GM21619 (cell line): ENCODE data around the gene CCDC159.
"Not testable (repeated sequence)": the region's sequence is repeated elsewhere in the genome, so short reads cannot be mapped to it uniquely, and the experiment has no call there.

ENCODE experiments used
- ATAC-seq: cut with Tn5 transposase; IDR thresholded peaks from one replicate; pipeline ENCODE4 v1.9.1; 2021; ENCODE audit not compliant: unreplicated experiment

Gene CCDC159, protein sequence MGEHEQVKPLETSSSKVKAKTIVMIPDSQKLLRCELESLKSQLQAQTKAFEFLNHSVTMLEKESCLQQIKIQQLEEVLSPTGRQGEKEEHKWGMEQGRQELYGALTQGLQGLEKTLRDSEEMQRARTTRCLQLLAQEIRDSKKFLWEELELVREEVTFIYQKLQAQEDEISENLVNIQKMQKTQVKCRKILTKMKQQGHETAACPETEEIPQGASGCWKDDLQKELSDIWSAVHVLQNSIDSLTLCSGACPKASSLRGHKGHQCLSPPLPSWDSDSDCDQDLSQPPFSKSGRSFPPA

DNA sequence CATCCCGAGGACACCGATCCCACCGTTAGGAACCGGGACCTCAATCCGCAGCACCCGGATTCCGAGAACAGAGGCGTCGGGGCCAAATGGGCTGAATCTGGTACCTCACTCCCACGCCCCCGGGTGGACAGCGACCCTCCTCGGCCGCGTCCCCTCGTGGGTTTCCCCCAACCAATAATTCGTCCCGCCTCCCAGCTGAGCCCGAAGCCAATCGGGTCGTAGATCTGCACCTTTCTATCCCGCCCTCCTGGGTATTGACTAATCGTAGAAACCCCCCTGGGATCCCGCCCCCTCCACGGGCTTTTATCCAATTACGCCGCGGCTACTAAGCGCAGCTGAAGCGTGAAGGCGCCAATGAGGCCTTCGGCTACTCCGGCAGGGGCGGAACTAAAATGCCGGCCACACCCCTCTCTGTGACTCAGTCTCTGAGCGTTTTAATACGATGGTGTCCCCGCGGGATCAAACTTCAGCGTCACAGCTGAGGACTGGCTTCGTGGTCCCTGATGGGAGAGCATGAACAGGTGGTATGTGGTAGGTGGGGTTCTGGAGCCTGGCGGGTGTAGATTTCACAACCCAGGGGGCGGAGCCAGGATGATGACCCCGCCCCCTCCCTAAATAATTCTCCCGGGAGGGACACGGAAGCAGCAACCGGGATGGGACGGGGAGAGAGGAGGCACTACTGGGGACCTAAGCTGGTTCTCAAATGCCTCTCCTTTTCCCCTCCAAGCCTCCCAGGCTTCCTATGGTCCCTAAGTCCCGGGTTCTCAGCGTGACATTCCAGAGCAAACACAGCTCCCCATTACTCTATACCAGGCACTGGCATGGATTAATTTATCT is at the start of gene CCDC159, which contains the start of gene TMEM205:
TSS of gene CCDC159 (plus strand) at position 416 of the 837 bp plus-strand sequence. CDS start at position 504, 88 bp downstream.
TSS of gene TMEM205 (minus strand) at position 165 of the 837 bp plus-strand sequence. CDS start 649 bp downstream, outside the sequence.
- peak; percentile 82 for ATAC-seq

DNA sequence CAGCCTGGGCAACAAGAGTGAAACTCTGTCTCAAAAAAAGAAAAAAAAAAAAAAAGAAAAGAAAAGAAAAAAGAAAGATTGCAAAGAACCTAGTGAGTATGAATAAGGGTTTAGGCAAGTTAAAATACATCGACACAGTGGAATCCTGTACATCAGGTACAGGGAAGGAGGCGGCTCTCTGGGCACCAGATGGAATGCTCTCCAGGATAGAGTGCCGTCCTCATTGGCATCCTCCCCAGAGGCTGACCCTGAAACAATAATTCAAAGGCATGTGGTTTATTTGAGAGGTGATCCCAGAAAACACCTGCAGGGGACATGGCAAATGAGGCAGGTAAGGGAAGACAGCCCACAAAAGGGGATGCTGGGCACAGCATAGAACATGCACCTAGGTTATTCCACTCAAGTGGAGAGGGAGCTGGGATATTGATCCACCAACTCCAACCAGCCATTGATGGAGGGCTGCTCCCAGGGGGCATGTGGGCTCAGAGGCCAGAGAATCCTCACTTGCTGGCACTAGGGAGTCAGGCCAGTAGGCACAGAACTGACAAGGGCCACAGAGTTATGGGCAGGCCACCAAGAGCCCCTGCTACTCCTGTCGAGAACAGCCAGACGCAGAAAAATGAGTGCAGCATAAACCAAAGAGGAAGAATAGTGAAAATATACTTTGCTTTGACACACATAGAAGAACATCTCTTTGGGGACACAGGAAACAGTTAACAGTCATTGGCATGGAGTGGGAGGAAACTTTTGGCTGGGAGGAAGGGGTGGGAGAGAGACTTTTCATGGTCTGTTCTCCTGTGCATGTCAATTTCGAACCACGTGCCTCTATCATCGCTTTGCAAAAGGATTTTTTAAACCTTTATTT is 46.1 kb upstream of the CCDC159 start:
- no peak for ATAC-seq

DNA sequence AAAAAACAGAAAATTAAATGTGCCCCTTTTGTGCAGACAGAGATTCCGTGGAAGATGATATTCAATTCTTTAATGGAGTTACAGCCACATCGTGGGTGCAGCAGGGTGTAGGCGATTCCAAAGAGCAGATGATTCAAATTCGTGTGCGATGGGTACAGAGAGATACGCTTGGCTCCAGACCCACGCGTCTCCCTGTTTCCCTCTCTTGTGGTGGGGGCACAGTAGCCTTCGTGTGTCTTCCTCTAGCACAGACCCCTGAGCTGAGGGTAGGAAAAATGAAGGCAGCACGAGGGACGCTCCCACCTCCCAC is 45.6 kb upstream of the CCDC159 start:
- ATAC-seq: no peak

DNA sequence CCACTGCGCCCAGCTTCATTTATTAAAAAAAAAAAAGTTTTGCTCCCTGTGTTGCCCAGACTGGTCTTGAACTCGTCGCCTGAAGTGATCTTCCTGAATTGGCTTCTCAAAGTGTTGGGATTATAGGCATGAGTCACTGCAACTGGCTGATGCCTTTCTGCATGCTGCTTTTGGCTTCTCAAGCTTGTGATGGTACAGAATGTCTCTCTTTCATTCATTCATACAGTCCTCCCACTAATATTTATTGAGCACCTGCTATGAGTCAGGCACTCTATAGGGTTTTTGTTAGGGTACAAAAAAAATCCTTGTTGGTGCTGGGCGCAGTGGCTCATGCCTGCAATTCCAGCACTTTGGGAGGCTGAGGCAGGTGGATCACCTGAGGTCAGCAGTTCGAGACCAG is 41.4 kb upstream of the CCDC159 start:
- ATAC-seq: no peak

DNA sequence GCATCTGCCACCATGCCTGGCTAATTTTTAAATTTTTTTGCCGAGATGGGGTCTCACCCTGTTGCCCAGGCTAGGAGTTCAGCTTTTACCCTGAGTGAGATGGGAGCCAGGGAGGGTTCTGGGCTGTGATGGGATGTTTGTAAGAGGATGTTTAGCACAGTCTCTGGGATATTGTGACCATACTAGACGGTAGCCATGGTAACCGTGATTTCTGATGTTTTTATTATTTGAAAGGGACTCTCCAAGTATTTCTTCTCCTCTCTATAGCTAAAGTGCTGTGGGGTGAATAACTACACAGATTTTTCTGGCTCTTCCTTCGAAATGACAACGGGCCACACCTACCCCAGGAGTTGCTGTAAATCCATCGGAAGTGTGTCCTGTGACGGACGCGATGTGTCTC is 40.0 kb upstream of the CCDC159 start:
- ATAC-seq: no peak

DNA sequence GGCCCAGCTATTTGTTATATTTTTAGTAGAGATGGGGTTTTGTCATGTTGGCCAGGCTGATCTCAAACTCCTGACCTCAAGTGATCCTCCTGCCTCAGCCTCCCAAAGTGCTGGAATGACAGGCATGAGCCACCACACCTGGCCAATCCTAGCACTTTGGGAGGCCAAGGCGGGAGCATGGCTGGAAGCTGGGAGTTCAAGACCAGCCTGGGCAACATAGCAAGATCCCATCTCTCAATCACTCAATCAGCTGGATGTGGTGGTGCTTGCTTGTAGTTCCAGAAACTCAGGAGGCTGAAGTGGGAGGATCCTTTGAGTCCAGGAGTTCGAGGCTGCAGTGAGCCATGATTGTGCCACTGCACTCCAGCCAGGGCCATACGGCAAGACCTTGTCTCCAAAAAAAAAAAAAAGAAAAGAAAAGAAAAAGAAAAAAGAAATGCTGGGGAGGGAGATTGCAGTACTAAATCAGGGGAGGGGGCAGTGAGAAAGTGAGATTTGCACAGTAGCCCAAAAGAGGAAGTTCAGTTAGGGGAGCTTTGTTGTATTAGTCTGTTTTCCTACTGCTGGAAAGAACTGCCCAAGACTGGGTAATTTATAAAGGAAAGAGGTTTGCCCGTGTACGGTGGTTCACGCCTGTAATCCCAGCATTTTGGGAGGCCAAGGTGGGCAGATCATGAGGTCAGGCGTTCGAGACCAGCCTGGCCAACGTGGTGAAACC is 25.9 kb upstream of the CCDC159 start:
- not testable (repeated sequence) for ATAC-seq

DNA sequence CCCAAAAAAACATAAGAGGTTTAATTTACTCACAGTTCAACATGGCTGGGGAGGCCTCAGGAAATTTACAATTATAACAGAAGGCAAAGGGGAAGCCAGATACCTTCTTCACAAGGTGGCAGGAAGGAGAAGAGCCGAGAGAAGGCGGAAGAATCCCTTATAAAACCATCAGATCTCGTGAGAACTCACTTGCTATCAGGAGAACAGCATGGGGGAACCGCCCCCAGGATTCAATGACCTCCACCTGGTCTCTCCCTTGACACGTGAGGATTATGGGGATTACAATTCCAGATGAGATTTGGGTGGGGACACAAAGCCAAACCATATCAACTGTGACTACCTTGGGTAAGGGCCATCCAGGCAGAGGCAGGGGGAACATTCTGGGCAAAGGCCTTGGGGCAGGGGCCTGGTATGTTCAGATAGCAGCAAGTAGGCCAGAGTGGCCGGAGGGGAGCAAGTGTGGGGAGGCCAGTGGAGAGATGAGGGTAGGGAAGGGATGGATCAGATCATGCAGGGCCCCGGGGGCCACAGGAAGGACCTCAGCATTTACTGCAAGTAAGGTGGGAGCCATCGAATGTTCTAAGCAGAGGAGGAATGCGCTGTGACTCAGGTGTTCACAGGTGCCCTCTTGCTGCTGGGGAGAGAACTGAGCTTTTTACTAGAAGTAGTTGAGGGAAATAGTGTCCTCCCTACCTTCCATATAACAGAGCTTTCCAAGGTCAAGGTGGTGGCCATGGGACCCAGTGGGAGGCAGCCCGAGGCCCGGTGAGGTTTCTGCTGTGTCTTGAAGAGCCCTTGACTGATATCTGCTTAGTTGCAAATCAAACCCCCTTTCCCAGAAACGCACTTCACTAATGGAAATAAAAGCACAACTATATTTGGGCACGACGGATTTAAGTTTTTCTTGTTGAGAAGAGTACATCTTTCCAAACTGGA is 24.9 kb upstream of the CCDC159 start:
- no peak for ATAC-seq

DNA sequence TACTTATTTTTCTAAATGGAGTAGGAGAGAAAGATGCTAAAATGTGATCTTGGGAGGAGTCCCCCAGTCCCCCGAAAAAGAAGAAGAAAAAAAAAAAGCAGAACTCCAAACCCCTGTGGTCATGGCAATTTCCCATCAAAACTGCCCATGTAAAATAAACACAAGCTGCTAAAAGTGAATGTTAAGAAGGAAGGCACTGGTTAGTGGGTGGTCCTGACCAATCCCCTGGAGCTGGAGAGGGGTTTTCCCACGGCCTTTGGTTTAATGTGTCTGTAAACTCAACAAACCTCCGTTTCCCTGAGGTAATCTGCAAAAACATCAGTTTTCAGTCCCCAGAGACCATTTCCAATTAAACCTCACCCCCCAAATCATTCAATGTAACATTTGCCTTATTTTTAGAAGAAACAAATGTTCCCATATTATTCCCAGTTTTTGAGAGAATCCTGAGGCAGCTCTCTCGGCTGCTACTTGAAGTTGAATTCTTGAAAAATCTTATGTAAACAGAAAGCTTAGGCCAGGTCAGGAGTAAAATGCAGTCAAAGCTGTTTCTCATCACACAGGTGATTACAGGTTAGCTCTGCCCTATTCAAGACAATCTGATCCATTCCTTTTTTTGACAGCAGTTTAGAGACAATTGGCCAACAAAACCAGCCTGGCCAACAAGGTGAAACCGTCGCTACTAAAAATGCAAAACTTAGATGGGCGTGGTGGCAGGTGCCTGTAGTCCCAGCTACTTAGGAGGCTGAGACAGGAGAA is 23.9 kb upstream of the CCDC159 start:
- ATAC-seq: no peak

DNA sequence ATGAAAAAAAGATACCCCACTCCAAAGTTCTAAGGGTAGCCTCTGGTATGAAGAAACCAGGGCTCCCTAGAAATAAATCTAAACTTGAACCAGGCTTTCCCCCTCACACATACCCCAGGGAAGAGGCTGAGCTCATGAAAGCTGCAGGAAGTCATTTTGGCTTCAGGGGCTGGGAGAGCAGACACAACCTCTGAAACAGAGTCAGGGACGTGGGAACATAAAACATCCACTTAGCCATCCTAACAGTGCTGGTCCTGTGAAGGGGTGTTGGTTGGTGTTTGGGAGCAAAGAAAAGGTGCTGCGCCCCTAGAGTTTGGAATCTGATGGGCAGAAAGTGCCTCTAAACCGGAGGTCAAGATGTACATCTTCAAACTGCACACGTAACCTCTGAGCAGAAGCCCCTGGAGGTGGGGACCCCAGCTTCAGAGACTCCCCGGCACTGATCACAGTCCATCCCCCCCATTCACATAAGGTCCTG is 22.7 kb upstream of the CCDC159 start:
- no peak for ATAC-seq

DNA sequence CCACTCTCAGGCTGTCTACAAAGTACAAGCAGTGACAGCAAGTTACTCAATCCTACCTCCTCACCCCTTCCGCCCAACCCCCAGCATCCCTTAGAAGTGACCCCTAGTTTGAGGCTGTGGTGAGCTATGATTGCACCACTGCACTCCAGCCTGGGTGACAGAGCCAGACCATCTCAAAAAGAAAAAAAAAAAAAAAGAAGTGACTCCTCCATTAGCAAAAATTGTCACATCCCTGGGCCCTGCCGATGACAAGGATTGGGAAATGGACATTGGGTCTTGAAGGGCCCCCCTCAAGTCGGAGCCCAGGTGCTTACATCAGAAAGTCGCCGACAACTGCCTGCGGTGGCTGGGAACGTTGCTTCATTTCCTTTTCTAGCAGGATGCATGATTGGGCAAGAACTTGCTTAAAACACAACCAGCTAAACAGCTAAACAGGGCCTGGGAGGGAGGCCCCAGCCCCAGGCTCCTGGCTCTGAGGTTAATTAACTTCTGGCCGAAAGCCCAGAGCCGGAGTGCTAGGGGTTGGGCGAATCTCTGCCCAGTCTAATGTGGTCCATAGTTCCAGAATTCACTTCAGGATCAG is 22.1 kb upstream of the CCDC159 start:
- peak; percentile 62 for ATAC-seq

DNA sequence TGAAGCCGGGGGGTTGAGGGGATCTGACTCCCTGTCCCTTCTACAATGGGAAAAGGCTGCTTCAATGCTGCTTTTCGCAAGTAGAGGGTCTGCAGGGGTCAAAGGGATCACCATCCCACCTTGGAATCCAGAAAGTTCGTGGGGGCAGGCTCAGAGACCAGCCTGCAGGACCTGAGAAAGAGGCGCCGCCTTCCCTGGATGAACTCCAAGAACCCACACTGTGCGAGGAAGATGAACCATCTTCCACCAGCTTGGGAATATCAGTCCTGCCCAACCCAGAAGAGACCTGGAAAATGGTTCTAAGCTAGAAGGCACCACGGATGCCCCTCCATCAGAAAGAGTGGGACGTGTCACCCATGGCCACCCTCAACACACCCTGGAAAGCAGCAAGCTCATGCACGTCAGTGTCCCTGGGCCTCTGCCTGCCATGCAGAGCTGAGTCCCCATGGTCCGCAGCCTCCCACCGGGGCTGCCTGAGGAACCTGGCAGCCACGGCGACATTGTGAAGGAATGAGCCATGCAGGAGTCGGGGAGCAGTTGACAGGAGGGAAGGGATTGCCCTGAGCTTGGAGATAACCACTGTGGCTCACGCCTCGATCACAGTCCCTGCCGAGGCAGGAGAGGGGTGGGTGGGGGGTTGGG is 21.4 kb upstream of the CCDC159 start:
- ATAC-seq: no peak

DNA sequence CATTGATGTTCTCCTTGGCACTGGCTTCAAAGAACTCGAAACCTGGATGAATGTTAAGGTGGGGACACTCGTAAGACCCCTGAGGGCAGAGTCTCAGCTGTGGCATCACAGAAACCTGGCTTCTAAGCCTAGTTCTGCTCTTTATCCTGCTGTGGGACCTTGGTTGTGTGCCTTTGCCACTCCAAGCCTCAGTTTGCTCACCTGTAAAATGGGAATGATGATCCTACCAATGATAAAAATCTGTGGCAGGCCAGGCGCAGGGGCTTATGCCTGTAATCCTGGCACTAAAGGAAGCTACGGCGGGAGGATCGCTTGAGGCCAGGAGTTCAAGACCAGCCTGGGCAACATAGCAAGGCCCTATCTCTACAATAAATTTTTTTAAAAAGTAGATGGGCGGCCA is 20.8 kb upstream of the CCDC159 start:
- no peak for ATAC-seq

DNA sequence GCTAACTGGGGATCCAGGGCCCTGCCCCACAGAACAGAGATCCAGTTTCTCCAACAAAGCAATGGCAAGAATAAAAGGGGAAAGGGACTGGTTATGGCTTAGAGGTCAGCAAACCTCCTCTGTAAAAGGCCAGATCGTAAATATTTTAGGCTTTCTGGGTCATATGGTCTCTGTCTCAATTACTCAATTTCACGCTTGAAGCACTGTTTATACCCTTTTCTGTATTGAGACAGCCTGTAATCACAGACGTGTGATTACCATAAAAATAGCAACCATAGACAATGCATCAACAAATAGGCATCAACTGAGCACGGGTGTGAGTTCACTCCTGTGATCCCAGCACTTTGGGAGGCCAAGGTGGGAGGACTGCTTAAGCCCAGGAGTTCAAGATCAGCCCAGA is 16.2 kb upstream of the CCDC159 start:
- no peak for ATAC-seq

DNA sequence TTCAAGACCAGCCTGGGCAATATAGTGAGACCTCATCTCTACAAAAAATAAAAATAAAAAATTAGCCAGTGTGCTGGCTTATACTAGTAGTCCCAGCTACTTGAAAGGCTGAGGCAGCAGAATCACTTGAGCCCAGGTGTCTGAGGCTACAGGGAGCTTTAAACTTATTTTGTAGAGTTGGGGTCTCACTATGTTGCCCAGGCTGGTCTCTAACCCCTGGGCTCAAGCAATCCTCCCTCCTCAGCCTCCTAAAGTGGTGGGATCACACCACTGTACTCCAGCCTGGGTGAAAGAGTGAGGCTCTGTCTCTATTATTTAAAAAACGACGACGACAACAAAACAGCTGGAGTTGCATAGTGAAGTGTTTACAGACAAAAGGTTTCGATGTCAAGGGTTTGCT is 14.8 kb upstream of the CCDC159 start:
- ATAC-seq: no peak

DNA sequence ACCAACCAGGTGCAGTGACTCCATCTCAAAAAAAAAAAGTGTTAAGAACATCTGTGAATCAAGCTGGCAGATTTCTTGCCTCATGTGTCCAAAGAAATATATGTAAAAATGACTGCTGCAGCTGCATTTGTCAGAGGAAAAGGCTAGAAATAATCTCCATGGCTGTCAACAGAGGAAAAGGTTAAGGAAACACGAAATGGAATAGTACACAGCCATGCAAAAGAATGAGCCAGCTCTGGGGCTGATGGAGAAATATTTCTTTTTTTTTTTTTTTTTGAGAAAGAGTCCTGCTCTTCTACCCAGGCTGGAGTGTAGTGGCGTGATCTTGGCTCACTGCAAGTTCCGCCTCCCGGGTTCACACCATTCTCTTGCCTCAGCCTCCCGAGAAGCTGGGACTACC is 13.5 kb upstream of the CCDC159 start:
- no peak for ATAC-seq

DNA sequence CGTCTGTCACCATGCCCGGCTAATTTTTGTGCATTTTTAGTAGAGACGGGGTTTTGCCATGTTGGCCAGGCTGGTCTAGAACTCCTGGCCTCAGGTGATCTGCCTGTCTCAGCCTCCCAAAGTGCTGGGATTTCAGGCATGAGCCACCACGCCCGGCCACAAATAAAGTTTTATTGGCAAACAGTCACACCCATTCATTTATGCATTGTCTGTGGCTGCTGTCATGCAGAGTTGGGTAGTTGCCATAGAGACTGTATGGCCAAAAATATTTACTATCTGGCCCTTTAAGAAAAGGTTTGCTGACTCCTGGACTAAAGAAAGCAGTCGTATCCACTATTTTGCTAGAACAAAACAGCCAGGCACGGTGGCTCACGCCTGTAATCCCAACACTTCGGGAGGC is 12.5 kb upstream of the CCDC159 start:
- ATAC-seq: not testable (repeated sequence)

DNA sequence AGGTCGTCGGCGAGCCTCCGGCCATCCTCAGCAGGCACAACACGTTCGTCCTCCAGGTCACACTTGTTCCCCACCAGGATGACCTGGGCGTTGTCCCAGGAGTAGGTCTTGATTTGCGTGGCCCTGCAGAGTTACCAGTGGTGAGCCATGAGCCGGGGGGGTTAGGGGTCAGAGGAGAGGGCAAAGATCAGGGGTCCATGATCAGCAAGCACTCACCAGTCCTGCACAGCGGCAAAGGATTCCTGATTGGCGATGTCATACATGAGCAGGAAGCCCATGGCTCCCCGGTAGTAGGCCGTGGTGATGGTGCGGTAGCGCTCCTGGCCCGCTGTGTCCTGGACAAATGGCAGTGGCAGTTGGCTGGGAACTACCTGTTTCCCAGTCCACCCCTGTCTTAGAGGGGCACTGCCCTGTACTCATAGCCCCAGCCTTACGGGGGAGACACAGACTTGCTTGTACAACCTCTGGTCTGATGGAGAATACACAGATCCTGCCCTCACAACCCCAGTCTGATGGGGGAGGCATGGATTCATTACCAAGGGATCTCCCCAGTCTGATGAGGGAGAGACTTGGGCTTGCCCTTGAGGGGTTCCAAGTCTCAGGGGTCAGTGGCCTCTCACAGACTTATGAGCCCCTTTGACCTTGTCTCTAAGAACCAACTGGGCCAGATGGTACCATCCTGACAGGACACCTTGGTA is 10.7 kb upstream of the CCDC159 start:
- no peak for ATAC-seq
